ENCODE measurements around the gene COL9A3. TPM values are rescaled to one million over a fixed set of nuclear protein-coding genes. Genes with fewer than 3 reads are reported as not detected.
A peak's percentile ranks its signal among the peaks of the same experiment; 100 is the strongest.

The COL9A3 gene
- total and polyA plus RNA-seq, 2 donors, result 4.1 to 7.0 TPM

DNA sequence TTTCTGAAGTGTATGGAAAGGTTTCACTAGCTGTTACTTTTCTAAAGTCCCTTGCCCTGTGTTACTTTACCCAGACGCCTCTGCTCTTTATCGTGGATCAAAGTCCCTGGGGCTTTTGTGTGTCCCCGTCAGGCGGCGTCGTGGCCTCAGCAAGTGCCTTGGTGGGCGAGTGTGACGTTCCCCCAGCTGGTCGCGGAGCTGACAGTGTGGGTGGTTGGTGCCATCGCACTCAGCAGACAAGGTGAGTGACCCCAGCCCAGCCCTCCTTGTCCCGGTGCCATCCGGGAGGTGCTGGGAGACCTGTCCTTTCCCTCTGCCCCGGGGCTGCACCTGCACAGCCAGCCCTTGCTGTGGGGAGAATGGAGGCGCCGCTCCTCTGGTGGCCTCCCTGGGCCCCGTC is 72.1 kb downstream of the COL9A3 start:
- 97% methylated on average over 17 of the region's 17 CpGs for WGBS
- Histone ChIP-seq H3K27ac (ENCODE audit: low read depth in 1 of 2, low read length in 1 of 2) (no peak overlapping the region), H3K9me3 (ENCODE audit: control insufficient read depth in 2 of 2, insufficient read depth in 1 of 2, low read length in 1 of 2) (peaks cover 0 to 1% of the 10 kb centered on the region in 2 donors), H3K36me3 (ENCODE audit: control insufficient read depth in 2 of 2, insufficient read depth in 2 of 2, low read length in 1 of 2) (peaks cover 81 to 83% of the 10 kb centered on the region in 2 donors), H3K4me3 (ENCODE audit: low read length in 2 of 2) (no peak overlapping the region), H3K4me1 (ENCODE audit: control insufficient read depth in 2 of 2, insufficient read depth in 2 of 2, low read length in 2 of 2) (peaks cover 0 to 38% of the 10 kb centered on the region in 2 donors), H3K27me3 (ENCODE audit: control insufficient read depth in 2 of 2, insufficient read depth in 1 of 2, low read length in 1 of 2) (no peaks in the 10 kb centered on the region)
- DNase-seq (ENCODE audit: low read depth in 6 of 9, low spot score in 9 of 9), result no peak

GRCh38 chr20:62889411-62889810 is 72.6 kb downstream of the COL9A3 start:
- 99% methylated on average over 8 of the region's 8 CpGs for WGBS

GRCh38 chr20:62889871-62890270 is 73.0 kb downstream of the COL9A3 start:
- DNase-seq (ENCODE audit: low read depth in 6 of 9, low spot score in 9 of 9), result no peak
- 99% methylated on average over 9 of the region's 9 CpGs for WGBS
- no peak overlapping the region for H3K27ac ChIP-seq (ENCODE audit: low read depth in 1 of 2, low read length in 1 of 2)
- peaks cover 91 to 93% of the 10 kb centered on the region in 2 donors for H3K36me3 ChIP-seq (ENCODE audit: control insufficient read depth in 2 of 2, insufficient read depth in 2 of 2, low read length in 1 of 2)
- peaks cover 0 to 1% of the 10 kb centered on the region in 2 donors for H3K9me3 ChIP-seq (ENCODE audit: control insufficient read depth in 2 of 2, insufficient read depth in 1 of 2, low read length in 1 of 2)
- H3K4me1 ChIP-seq (ENCODE audit: control insufficient read depth in 2 of 2, insufficient read depth in 2 of 2, low read length in 2 of 2), result peaks cover 0 to 39% of the 10 kb centered on the region in 2 donors
- no peak overlapping the region for H3K4me3 ChIP-seq (ENCODE audit: low read length in 2 of 2)
- no peaks in the 10 kb centered on the region for H3K27me3 ChIP-seq (ENCODE audit: control insufficient read depth in 2 of 2, insufficient read depth in 1 of 2, low read length in 1 of 2)

More at GRCh38 chr20:62889411-62889810, 72.6 kb downstream of the COL9A3 start:
- no peak overlapping the region for H3K27ac ChIP-seq (ENCODE audit: low read depth in 1 of 2, low read length in 1 of 2)
- peaks cover 86 to 88% of the 10 kb centered on the region in 2 donors for H3K36me3 ChIP-seq (ENCODE audit: control insufficient read depth in 2 of 2, insufficient read depth in 2 of 2, low read length in 1 of 2)
- H3K9me3 ChIP-seq (ENCODE audit: control insufficient read depth in 2 of 2, insufficient read depth in 1 of 2, low read length in 1 of 2), result peaks cover 0 to 1% of the 10 kb centered on the region in 2 donors
- H3K4me3 ChIP-seq (ENCODE audit: low read length in 2 of 2), result no peak overlapping the region
- DNase-seq (ENCODE audit: low read depth in 6 of 9, low spot score in 9 of 9), result no peak
- H3K4me1 ChIP-seq (ENCODE audit: control insufficient read depth in 2 of 2, insufficient read depth in 2 of 2, low read length in 2 of 2), result peaks cover 0 to 39% of the 10 kb centered on the region in 2 donors
- no peaks in the 10 kb centered on the region for H3K27me3 ChIP-seq (ENCODE audit: control insufficient read depth in 2 of 2, insufficient read depth in 1 of 2, low read length in 1 of 2)

DNA sequence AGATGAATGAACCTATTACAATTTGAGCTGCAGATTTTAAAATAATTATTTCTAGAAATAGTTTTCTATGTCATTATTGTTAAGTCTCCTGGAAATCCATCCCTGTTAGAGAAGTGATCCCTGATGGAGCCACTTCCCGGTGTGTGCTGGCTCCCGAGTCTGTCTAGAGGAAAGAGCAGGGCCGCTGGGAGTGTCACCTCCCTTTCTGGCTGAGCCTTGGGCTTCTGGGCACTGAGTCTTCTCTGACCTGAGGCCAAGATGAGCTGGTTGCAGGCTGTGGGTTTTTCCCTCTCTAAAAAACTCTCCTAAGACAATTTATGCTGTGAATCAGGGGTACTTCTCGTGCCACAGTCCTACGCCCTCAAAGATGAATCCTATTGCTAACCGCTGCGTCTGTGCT is 73.6 kb downstream of the COL9A3 start:
- H3K4me3 ChIP-seq (ENCODE audit: low read length in 2 of 2), result no peak overlapping the region
- DNase-seq (ENCODE audit: low read depth in 6 of 9, low spot score in 9 of 9), result no peak
- H3K4me1 ChIP-seq (ENCODE audit: control insufficient read depth in 2 of 2, insufficient read depth in 2 of 2, low read length in 2 of 2), result peaks cover 0 to 39% of the 10 kb centered on the region in 2 donors
- H3K9me3 ChIP-seq (ENCODE audit: control insufficient read depth in 2 of 2, insufficient read depth in 1 of 2, low read length in 1 of 2), result peaks cover 0 to 1% of the 10 kb centered on the region in 2 donors
- WGBS, result 96% methylated on average over 7 of the region's 7 CpGs
- H3K27ac ChIP-seq (ENCODE audit: low read depth in 1 of 2, low read length in 1 of 2), result peak overlapping the region in 1 of 2 donors; percentile 45
- H3K27me3 ChIP-seq (ENCODE audit: control insufficient read depth in 2 of 2, insufficient read depth in 1 of 2, low read length in 1 of 2), result no peaks in the 10 kb centered on the region
- H3K36me3 ChIP-seq (ENCODE audit: control insufficient read depth in 2 of 2, insufficient read depth in 2 of 2, low read length in 1 of 2), result peaks cover 96 to 97% of the 10 kb centered on the region in 2 donors

Other genes with a start within 250 kb of the COL9A3 start
- 3.4 TPM for gene SLCO4A1, start 174.5 kb upstream of the COL9A3 start, total RNA-seq
- 13.4 TPM for gene SLCO4A1, start 174.5 kb upstream of the COL9A3 start, polyA plus RNA-seq
- 0.09 TPM for gene NTSR1, start 108.2 kb upstream of the COL9A3 start, total RNA-seq
- gene NTSR1, start 108.2 kb upstream of the COL9A3 start, polyA plus RNA-seq, result 0.14 TPM
- gene MRGBP, start 20.6 kb upstream of the COL9A3 start, total RNA-seq, result 10.8 TPM
- 14.4 TPM for gene MRGBP, start 20.6 kb upstream of the COL9A3 start, polyA plus RNA-seq
- 35.9 TPM for gene OGFR, start 12.2 kb upstream of the COL9A3 start, total RNA-seq
- gene OGFR, start 12.2 kb upstream of the COL9A3 start, polyA plus RNA-seq, result 90.4 TPM
- 13.0 TPM for gene TCFL5, start 44.8 kb downstream of the COL9A3 start, total RNA-seq
- 10.9 TPM for gene TCFL5, start 44.8 kb downstream of the COL9A3 start, polyA plus RNA-seq
- 33.4 TPM for gene DIDO1, start 109.5 kb downstream of the COL9A3 start, total RNA-seq
- gene DIDO1, start 109.5 kb downstream of the COL9A3 start, polyA plus RNA-seq, result 33.2 TPM
- 25.7 TPM for gene GID8, start 121.1 kb downstream of the COL9A3 start, total RNA-seq
- gene GID8, start 121.1 kb downstream of the COL9A3 start, polyA plus RNA-seq, result 24.0 TPM
- 1.2 TPM for gene SLC17A9, start 135.7 kb downstream of the COL9A3 start, total RNA-seq
- 10.0 TPM for gene SLC17A9, start 135.7 kb downstream of the COL9A3 start, polyA plus RNA-seq
- 0.42 TPM for gene BHLHE23, start 189.9 kb downstream of the COL9A3 start, total RNA-seq
- 0.37 TPM for gene BHLHE23, start 189.9 kb downstream of the COL9A3 start, polyA plus RNA-seq